Central memory CD4-positive, alpha-beta T cell (primary cell): ENCODE results near the gene NEUROG1.

Source experiments
- DNase-seq: peaks from one replicate; pipeline ENCODE4 v3.0.0; 2022

Gene NEUROG1

GRCh38 chr5:135561266-135561665, 25.5 kb upstream of the NEUROG1 start:
- DNase-seq = no peak

GRCh38 chr5:135560858-135561257, 25.1 kb upstream of the NEUROG1 start:
- DNase-seq = peak; percentile 20

DNA sequence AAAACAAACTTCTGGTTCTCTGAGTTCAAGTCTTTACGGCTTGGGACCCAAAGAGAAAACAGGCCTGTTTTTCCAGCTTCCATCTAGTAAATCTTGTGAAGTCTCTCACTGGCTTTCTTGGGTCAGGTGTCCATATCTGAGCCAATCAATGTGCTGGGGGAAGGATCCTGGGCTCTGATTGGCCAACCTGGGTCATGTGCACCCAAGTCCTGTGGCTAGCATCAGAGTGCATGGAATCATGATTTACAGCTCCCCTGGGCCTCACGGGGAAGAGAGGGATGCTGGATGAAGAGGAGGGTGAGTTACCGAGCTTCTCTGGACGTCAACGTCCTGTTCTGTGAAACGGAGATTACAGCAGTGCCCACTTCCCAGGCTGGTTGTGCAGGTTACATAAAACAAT, 23.6 kb upstream of the NEUROG1 start:
- no peak for DNase-seq

- DNase-seq = no peak
Observed at GRCh38 chr5:135557076-135557838, 21.5 kb upstream of the NEUROG1 start.

- no peak for DNase-seq
Observed at GRCh38 chr5:135556620-135557019, 20.9 kb upstream of the NEUROG1 start.

DNA sequence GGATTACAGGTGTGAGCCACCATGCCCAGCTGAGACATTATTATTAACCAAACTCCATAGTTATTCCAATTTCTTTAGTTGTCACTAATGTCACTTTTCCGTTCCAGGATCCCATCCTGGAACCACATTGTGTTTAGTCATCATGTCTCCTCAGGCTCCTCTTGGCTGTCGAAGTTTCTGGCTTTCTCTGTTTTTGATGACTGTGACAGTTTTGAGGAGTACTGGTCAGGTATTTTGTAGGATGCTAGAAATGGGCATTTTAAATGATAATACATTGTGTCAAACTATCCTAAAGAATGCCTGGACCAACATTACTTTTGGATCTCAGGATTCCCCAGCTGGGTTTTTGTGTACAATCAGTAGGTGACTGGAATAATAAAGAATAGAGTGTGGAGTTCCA, 19.8 kb upstream of the NEUROG1 start:
- DNase-seq = no peak

DNA sequence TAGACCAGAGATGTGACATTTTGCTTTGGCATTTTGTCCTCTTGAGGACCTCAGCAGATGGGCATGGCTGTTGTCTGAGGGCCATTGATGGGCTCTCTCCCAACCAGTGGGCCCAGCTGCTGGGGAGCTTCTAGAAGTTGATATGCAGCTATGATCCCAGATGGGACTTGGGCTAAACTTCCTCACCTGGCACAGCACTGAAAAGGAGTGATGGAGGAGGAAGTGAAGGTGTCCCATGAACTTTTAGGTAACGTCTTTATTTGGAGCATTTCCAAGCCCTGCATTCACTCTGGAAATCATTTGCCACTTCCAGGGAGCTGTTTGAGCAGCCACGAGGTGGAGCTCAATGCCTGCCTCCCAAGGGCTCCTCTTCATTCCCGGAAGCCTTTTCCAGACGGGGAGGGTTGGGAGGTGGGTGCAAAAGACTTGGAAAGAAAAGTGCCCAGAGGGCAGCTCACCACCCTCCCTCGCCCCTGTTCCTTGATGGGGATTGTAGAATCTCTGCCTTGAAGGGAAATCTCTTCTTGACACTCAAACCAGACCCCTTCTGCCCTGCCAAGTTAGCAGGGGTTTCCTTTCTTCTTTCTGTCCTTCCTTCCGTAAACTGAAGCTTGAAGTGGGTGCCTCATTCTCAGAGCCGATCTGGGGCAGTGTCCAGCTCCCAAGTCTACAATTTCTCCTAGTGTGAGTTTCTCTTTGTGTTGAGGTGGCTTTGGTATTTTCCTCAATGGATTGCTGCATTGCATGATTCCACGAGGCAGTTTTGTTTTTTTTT, 18.1 kb upstream of the NEUROG1 start:
- DNase-seq = no peak

GRCh38 chr5:135551593-135552447, 16.1 kb upstream of the NEUROG1 start:
- DNase-seq = peak; percentile 11

DNA sequence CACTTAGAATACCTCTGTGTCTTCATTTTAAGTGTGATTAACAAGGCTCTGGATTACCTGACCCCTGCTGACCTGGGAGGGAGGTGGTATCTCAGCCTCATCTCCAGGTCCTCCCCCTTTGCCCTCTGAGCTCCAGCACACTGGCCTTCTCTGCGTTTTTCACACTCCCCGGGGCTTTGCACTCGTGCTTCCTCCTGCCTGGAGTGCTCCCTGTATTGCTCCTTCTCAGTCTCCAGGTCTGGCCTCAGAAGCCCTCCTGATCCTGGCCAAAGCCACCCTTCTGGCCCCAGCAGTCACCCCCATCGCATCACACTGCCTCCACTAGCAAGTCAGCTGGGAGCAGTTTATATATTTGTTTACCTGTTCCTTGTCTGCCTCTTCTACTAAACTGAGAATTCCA, 13.6 kb upstream of the NEUROG1 start:
- no peak for DNase-seq

DNA sequence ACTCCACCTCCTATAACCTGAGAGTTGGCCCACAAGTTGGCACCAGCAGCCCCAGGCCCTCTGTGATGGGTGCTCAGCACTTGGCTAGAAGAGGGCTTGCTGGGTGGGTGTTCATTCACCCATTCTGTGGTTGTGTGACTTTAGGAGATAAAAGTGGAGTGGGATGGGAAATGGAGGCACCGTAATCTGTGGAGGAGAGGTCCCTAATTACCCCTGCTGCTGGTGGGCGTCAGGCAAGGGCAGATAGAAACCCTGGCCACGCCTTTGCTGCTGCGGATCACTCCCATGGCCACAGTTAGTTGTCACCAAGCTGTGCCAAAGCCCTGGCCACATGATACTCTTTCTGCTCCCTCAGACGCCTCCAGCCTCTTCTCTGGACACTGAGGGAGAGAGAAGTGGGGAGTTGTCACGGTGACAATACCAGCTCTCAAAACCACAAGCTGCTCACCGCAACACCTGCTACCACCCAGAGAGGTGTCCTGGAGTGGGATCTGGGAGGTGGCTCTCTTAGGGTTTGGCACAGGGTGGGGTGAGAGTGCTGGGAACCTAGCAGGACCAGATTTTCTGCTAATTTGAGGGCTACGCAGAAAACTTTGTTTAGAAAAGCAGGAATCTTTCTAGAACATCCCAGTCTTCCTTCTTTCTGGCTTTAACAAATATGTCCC, 12.0 kb upstream of the NEUROG1 start:
- DNase-seq = no peak

DNA sequence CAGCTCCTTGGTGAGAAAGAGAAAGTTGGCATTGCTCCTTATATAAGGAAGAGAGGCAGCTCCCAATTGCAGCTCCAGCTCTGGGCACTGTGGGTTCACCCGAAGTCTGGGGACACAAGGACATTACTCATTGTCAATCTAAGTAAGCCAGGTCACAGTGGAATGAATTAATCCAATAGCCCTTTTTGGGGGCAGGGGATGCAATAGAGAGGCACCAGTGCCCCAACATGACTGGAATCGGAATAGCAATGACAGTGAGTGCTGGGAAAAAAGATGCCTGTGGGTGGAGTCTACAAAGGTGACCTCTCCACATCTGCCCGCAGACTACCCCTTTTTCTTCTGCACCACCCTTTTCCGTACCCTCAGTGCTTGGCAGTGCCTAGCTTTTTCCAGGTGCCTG, 11.1 kb upstream of the NEUROG1 start:
- DNase-seq = no peak

GRCh38 chr5:135546101-135546500, 10.3 kb upstream of the NEUROG1 start:
- no peak for DNase-seq

GRCh38 chr5:135545099-135545498, 9.3 kb upstream of the NEUROG1 start:
- DNase-seq = no peak

DNA sequence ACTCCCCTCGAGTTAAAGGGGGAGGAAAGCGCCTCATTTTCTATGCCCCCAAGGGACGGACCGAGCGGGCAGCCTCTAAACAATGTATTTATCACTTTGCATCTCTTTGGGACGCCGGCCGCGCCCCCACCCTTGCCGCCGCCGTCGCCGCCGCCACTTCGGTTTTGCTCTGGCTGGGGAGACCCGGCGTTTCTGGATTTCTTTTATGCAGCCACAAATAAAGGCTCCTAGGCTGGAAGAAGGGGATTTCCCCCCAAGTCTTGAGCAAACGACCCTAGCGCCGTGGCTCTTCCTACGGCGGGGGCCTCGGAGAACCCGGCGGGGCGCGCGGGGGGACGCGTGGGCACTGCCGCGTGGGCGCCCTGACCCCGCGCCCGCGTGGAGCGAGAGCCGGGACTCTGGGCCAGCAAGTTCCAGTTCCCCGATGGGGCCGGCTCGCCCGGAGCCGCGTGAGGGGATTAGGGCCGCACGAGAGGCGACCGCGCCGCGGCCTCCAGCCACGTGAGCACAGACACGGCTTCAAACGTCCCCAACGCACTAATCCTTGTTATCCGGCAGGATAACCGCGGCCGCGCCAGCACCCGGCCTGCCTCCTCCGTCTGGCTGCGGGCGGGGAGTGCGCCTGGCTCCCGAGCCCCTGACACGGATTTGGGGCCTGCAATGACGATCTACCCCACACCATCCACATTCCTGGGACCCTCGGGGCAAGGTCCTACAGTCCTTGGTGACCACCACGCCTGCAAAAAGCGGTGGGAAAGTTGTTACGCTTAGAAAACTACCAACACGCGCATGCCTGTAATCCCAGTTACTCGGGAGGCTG, 7.9 kb upstream of the NEUROG1 start:
- no peak for DNase-seq

- DNase-seq = no peak
Observed at GRCh38 chr5:135543001-135543484, 7.3 kb upstream of the NEUROG1 start.

DNA sequence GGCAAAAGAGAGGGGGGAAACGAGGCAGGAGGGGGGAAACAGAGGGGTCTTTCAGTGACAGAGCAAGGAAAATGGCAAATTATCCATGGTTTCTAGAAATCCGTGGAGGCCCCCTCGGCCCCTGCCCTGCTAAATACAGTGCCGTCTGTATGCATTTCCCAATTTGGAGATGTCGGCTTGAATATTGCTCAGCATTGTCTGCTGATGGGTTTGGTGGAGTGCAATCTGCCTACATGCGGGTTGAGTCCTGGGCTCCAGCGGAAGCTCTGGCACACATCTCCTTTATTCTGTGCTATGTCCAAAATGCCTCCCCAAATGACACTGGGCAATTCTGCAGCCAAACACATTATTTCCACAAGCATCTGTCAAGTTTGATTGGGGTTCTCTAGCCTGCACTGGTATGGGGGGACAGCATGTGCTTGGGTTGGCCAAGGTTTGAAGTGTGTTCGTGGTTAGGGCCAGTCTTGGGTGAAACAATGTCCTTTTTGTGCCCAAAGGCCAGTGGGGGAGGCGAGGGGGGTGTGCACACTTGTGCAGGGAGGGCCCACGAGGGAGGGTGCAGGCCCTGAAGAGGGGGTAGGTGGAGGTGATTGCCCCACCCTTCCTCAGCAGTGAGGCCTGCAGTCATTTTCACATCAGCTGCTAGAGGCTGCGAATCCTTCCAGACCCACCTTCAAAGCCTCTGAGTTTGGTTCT, 6.2 kb upstream of the NEUROG1 start:
- DNase-seq = no peak

GRCh38 chr5:135539430-135540005, 3.8 kb upstream of the NEUROG1 start:
- no peak for DNase-seq

DNA sequence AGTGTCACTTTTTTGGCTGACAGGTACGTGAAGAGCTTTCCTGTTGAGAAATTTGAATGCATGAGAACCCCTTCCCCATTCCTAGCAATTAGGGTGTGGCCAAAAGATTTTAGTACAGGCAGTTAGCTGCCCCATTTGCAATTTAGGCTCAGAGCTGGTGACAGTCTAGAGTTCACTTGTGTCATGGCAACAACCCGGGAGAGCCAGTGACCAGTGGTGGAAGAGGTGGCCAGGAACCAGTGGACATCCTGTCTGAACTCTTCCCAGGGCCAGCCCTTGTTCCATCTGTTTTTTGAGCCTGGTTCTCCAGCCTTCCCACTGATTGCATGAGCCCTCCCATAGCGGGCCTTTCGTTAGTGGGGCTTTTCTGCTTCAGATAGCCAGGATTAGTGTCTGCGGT, 2.5 kb upstream of the NEUROG1 start:
- DNase-seq = no peak

DNA sequence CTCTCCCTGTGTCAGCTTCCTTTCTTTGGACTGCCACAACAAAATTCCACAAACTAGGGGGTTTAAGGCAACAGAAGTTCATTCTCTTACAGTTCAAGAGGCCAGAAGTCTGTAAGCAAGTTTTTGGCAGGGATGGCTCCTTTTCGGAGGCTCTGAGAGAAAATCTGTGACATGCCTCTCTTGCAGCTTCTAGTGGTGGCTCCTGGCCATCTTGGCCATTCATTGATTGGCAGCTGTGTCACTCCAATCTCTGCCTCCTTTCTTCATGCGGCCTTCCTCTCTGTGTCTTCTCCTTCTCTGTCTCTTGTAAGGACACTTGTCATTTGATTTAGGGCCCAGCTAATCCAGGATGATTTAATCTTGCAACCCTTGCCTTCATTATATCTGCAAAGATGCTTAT, 2.0 kb upstream of the NEUROG1 start:
- no peak for DNase-seq

- no peak for DNase-seq
Observed at GRCh38 chr5:135537271-135537670, 1.5 kb upstream of the NEUROG1 start.

DNA sequence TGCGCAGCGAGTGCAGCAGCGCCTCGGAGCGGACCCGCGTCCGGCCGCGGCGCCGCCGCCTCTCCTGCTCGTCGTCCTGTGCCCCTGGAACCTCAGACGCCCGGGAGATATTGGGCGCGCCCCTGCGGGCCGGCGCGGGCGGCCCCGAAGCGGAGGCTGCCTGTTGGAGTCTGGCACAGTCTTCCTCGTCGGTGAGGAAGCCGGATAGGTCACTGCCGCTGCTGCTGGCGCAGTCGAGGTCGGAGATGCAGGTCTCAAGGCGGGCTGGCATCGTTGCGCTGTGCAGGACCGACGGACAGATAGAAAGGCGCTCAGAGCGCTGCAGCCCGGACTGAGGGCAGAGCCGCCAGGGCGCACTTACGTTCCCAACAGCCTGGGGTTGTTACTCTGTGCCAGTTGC, 344 bp downstream of the NEUROG1 start:
- DNase-seq = no peak
